Bronchial epithelial cell (primary cell): ENCODE results near the gene FBXO10. TPM values are rescaled to one million over a fixed set of nuclear protein-coding genes. Genes with fewer than 3 reads are reported as not detected.

Experiments
- DNase-seq: peaks from one replicate; pipeline ENCODE4 v3.0.0-alpha.2; 2010; ENCODE audit warnings: low read depth
- FAIRE-seq: peaks from 2 replicates; lab custom pipeline; 2011; peaks lifted over from hg19 to GRCh38; lab: Jason Lieb, UNC
- H3K27me3 ChIP-seq: 2 replicates; pipeline ENCODE4 v1.5.1; 2011; ENCODE audit warnings: low read length; ENCODE audit not compliant: control insufficient read depth, insufficient read depth
- H3K36me3 ChIP-seq: 2 replicates; pipeline ENCODE4 v1.5.1; 2011; ENCODE audit warnings: low read length; ENCODE audit not compliant: control insufficient read depth, insufficient read depth
- H3K4me3 ChIP-seq: 2 replicates; pipeline ENCODE4 v1.5.1; 2011; ENCODE audit warnings: mild to moderate bottlenecking, low read depth, low read length, control low read depth
- CTCF ChIP-seq: IDR thresholded peaks from 2 replicates; pipeline ENCODE4 v1.5.1; 2011; ENCODE audit warnings: mild to moderate bottlenecking, moderate library complexity, low read length, control low read depth, inconsistent platforms; ENCODE audit not compliant: insufficient read depth, severe bottlenecking
- total RNA-seq: library from RNA; depleted of rRNA; stranded (reverse); fragments of >200 nt; gene quantifications from 2 replicates; pipeline ENCODE4 v1.2.1, GENCODE V29; 2014

FBXO10 gene
- total RNA-seq, 1 donor from 2014 or later: 3.7 TPM

- Histone ChIP-seq H3K27me3 (no peaks in the 10 kb centered on the region), H3K36me3 (peaks cover 26% of the 10 kb centered on the region), H3K4me3 (no peak overlapping the region)
- no peak for DNase-seq
- FAIRE-seq: no peak
- TF ChIP-seq CTCF: no peak
Observed at GRCh38 chr9:37499297-37499696, 76.9 kb downstream of the FBXO10 start.

- FAIRE-seq (no peak), DNase-seq (no peak)
- Histone ChIP-seq H3K27me3 (no peaks in the 10 kb centered on the region), H3K36me3 (peaks cover 28% of the 10 kb centered on the region), H3K4me3 (no peak overlapping the region)
- TF ChIP-seq CTCF: no peak
Observed at GRCh38 chr9:37498457-37498856, 77.7 kb downstream of the FBXO10 start.

- peaks cover 32% of the 10 kb centered on the region for H3K36me3 ChIP-seq
- DNase-seq (no peak), FAIRE-seq (no peak)
- no peak overlapping the region for H3K4me3 ChIP-seq
- no peak for TF ChIP-seq CTCF
- no peaks in the 10 kb centered on the region for H3K27me3 ChIP-seq
Observed at GRCh38 chr9:37497320-37497719, 78.9 kb downstream of the FBXO10 start.

GRCh38 chr9:37496020-37496419 is 80.2 kb downstream of the FBXO10 start:
- peaks cover 25% of the 10 kb centered on the region for H3K36me3 ChIP-seq
- TF ChIP-seq CTCF: no peak
- DNase-seq: no peak
- H3K4me3 ChIP-seq: no peak overlapping the region
- FAIRE-seq: no peak
- H3K27me3 ChIP-seq: no peaks in the 10 kb centered on the region

GRCh38 chr9:37495571-37495970 is 80.6 kb downstream of the FBXO10 start:
- Histone ChIP-seq H3K27me3 (no peaks in the 10 kb centered on the region), H3K36me3 (peaks cover 21% of the 10 kb centered on the region), H3K4me3 (no peak overlapping the region)
- TF ChIP-seq CTCF: no peak
- DNase-seq (no peak), FAIRE-seq (no peak)

- H3K27me3 ChIP-seq: no peaks in the 10 kb centered on the region
- FAIRE-seq: no peak
- no peak overlapping the region for H3K4me3 ChIP-seq
- no peak for TF ChIP-seq CTCF
- no peak for DNase-seq
- peaks cover 18% of the 10 kb centered on the region for H3K36me3 ChIP-seq
Observed at GRCh38 chr9:37491939-37492338, 84.2 kb downstream of the FBXO10 start.
